Spleen (tissue), 11 donors: ENCODE results near the gene NPDC1. TPM values are rescaled to one million over a fixed set of nuclear protein-coding genes. Genes with fewer than 3 reads are reported as not detected.

Source experiments
- DNase-seq: peaks from one replicate; pipeline ENCODE4 v3.0.0-alpha.2; 2020
- H3K27ac ChIP-seq, 8 donors: fragments of 200-600 bp; sonication (generic) in 7 of 8; 1 replicate in 4 of 8; 2 replicates in 4 of 8; pipeline versions ENCODE4 v1.5.0 to v1.8.0; 2016 to 2021; ENCODE audit warnings: inconsistent platforms in 4 of 8, mild to moderate bottlenecking in 4 of 8, moderate library complexity in 1 of 8
- H3K27me3 ChIP-seq, 7 donors: fragments of 200-600 bp; sonication (generic) in 6 of 7; replicated peaks in 1 of 7; 1 replicate in 4 of 7; 2 replicates in 3 of 7; pipeline versions ENCODE4 v1.5.0 to v1.8.0; 2016 to 2021; ENCODE audit warnings: inconsistent platforms in 3 of 7, mild to moderate bottlenecking in 1 of 7
- H3K36me3 ChIP-seq, 6 donors: fragments of 200-600 bp; sonication (generic) in 5 of 6; 1 replicate in 4 of 6; 2 replicates in 2 of 6; pipeline versions ENCODE4 v1.5.0 to v1.8.0; 2016 to 2021; ENCODE audit warnings: inconsistent platforms in 2 of 6
- H3K4me1 ChIP-seq, 6 donors: fragments of 200-600 bp; sonication (generic) in 5 of 6; 1 replicate in 3 of 6; 2 replicates in 3 of 6; pipeline versions ENCODE4 v1.5.0 to v1.8.0; 2016 to 2021; ENCODE audit warnings: inconsistent platforms in 3 of 6
- H3K4me3 ChIP-seq, 8 donors: fragments of 200-600 bp; sonication (generic) in 7 of 8; 1 replicate in 4 of 8; 2 replicates in 4 of 8; pipeline versions ENCODE4 v1.5.0 to v1.8.0; 2016 to 2021; ENCODE audit warnings: inconsistent platforms in 4 of 8, mild to moderate bottlenecking in 4 of 8, moderate library complexity in 2 of 8
- H3K9me3 ChIP-seq, 8 donors: fragments of 200-600 bp; sonication (generic) in 7 of 8; 1 replicate in 4 of 8; 2 replicates in 4 of 8; pipeline versions ENCODE4 v1.5.0 to v1.8.0; 2016 to 2021; ENCODE audit warnings: inconsistent platforms in 4 of 8
- CTCF ChIP-seq, 11 experiments: fragments of 200-600 bp in 7 of 11; fragments of 450-650 bp in 4 of 11; sonication (generic) in 4 of 11; IDR thresholded peaks in 8 of 11; conservative IDR thresholded peaks in 3 of 11; 1 replicate in 7 of 11; 2 replicates in 4 of 11; pipeline versions ENCODE4 v1.4.0 to v1.8.0; 2016 to 2021; ENCODE audit warnings: antibody characterized with exemption in 11 of 11, inconsistent platforms in 4 of 11, mild to moderate bottlenecking in 1 of 11
- POLR2A ChIP-seq, 3 donors: fragments of 450-650 bp; IDR thresholded peaks; one replicate each; pipeline ENCODE4 v1.5.1; 2017; ENCODE audit warnings: antibody characterized with exemption in 3 of 3, mild to moderate bottlenecking in 1 of 3
- POLR2AphosphoS5 ChIP-seq, 3 donors: sonication (generic); formaldehyde crosslinking; IDR thresholded peaks; one replicate each; pipeline ENCODE4 v1.5.1; 2017; ENCODE audit warnings: antibody characterized with exemption in 3 of 3
- WGBS, 5 donors: extraction: QIAGEN DNeasy Blood & Tissue Kit in 3 of 5; methylation state at CpG; one replicate each; pipeline versions ENCODE4 v1.1.5 to v1.1.7; 2013 to 2018; 5-methylcytosine and 5-hydroxymethylcytosine counted together
- intact Hi-C: fragments of 100-400 bp; cut with DNase I; formaldehyde crosslinking; loops from one replicate; pipeline ENCODE4 v1.15.0; 2023; ENCODE audit warnings: low total_unique reads
- polyA plus RNA-seq, 3 donors: library from polyadenylated mRNA; stranded (reverse); fragments of 200-250 nt; gene quantifications; one replicate each; pipeline ENCODE4 v1.2.1, GENCODE V29; 2013
- total RNA-seq, 7 donors: library from RNA; depleted of rRNA in 3 of 7; stranded (reverse); fragments of >200 nt in 3 of 7; fragmentation: NEBNext Ultra II Directional in 4 of 7; extraction: Animal tissue kit (Norgen Biotek cat#: 25700) in 4 of 7; gene quantifications; one replicate each; pipeline versions ENCODE4 v1.1.0 to v1.2.1, GENCODE V29; 2016 to 2021
- donor health status: healthy with polysubstance abuse.
- donor health status: DM: no; HTN: no; CAD: no; lungs with moderate emphysema.
- donor health status: DM: no; HTN: no; CAD: no.
- donor health status: Bipolar disorder and iron deficiency.
- donor health status: healthy.
- donor health status: DM: no; HTN: no; CAD: no.
- donor health status: DM: yes; HTN: yes; CAD: no.

The NPDC1 gene
- total and polyA plus RNA-seq, 10 donors, result 86.3 to 358 (median 132) TPM

- TF ChIP-seq POLR2AphosphoS5 (IDR thresholded peaks at IDR 0.05) (no peak), POLR2A (IDR thresholded peaks at IDR 0.05) (no peak), CTCF (IDR thresholded peaks at IDR 0.05 in 8 of 11, conservative IDR thresholded peaks at IDR 0.05 in 3 of 11) (no peak)
- intact Hi-C loops, result no loop called here
- H3K27me3 ChIP-seq, result peaks cover 12 to 72% (median 62%) of the 10 kb centered on the region in 7 donors
- H3K36me3 ChIP-seq, result no peaks in the 10 kb centered on the region
- H3K9me3 ChIP-seq, result no peaks in the 10 kb centered on the region
- H3K4me3 ChIP-seq, result peak overlapping the region; percentile 25 to 66 (median 38)
- WGBS, 5 donors, result 13 to 33% (median 13%) methylated on average over 17 to 71 of the region's 71 CpGs
- peaks cover 12 to 57% (median 34%) of the 10 kb centered on the region in 6 donors for H3K4me1 ChIP-seq
- H3K27ac ChIP-seq, result no peak overlapping the region
- DNase-seq, result no peak
These were observed 7.3 kb upstream of the NPDC1 start for GRCh38 chr9:137052998-137053943.

- Histone ChIP-seq H3K36me3 (no peaks in the 10 kb centered on the region), H3K27ac (no peak overlapping the region), H3K4me3 (no peak overlapping the region), H3K4me1 (peaks cover 12 to 55% (median 34%) of the 10 kb centered on the region in 6 donors), H3K9me3 (no peaks in the 10 kb centered on the region), H3K27me3 (peaks cover 15 to 82% (median 72%) of the 10 kb centered on the region in 7 donors)
- TF ChIP-seq POLR2A (IDR thresholded peaks at IDR 0.05) (no peak), POLR2AphosphoS5 (IDR thresholded peaks at IDR 0.05) (no peak), CTCF (IDR thresholded peaks at IDR 0.05 in 8 of 11, conservative IDR thresholded peaks at IDR 0.05 in 3 of 11) (no peak)
- intact Hi-C loops, result no loop called here
- DNase-seq, result no peak
- 74 to 83% (median 80%) methylated on average over 6 to 8 of the region's 8 CpGs for WGBS, 5 donors
These were observed 6.3 kb upstream of the NPDC1 start for GRCh38 chr9:137052293-137052692.

- peaks cover 13 to 64% (median 41%) of the 10 kb centered on the region in 6 donors for H3K4me1 ChIP-seq
- H3K9me3 ChIP-seq, result no peaks in the 10 kb centered on the region
- H3K27ac ChIP-seq, result no peak overlapping the region
- H3K27me3 ChIP-seq, result peaks cover 15 to 93% (median 83%) of the 10 kb centered on the region in 7 donors
- DNase-seq, result no peak
- H3K4me3 ChIP-seq, result no peak overlapping the region
- 84 to 92% (median 87%) methylated on average over 5 to 17 of the region's 17 CpGs for WGBS, 5 donors
- no peaks in the 10 kb centered on the region for H3K36me3 ChIP-seq
- intact Hi-C loops, result no loop called here
- TF ChIP-seq POLR2A (IDR thresholded peaks at IDR 0.05), result no peak
- no peak for TF ChIP-seq CTCF (IDR thresholded peaks at IDR 0.05 in 8 of 11, conservative IDR thresholded peaks at IDR 0.05 in 3 of 11)
- TF ChIP-seq POLR2AphosphoS5 (IDR thresholded peaks at IDR 0.05), result no peak
These were observed 5.3 kb upstream of the NPDC1 start for GRCh38 chr9:137051145-137051724.

- no peak overlapping the region for H3K4me3 ChIP-seq
- DNase-seq, result no peak
- peaks cover 17 to 64% (median 44%) of the 10 kb centered on the region in 6 donors for H3K4me1 ChIP-seq
- TF ChIP-seq CTCF (IDR thresholded peaks at IDR 0.05 in 8 of 11, conservative IDR thresholded peaks at IDR 0.05 in 3 of 11), result no peak
- no peak for TF ChIP-seq POLR2A (IDR thresholded peaks at IDR 0.05)
- no peak for TF ChIP-seq POLR2AphosphoS5 (IDR thresholded peaks at IDR 0.05)
- intact Hi-C loops, result no loop called here
- no peaks in the 10 kb centered on the region for H3K9me3 ChIP-seq
- H3K27ac ChIP-seq, result no peak overlapping the region
- WGBS, 5 donors, result 64 to 88% (median 79%) methylated on average over 4 to 5 of the region's 5 CpGs
- no peaks in the 10 kb centered on the region for H3K36me3 ChIP-seq
- H3K27me3 ChIP-seq, result peaks cover 15 to 99% (median 89%) of the 10 kb centered on the region in 7 donors
These were observed 4.6 kb upstream of the NPDC1 start for GRCh38 chr9:137050570-137050969.
